Measurements from ENCODE around the gene ARHGAP26. TPM values are rescaled to one million over a fixed set of nuclear protein-coding genes. Genes with fewer than 3 reads are reported as not detected.

The ARHGAP26 gene
- total RNA-seq, 1 experiment from 2014 or later = 54.3 TPM

GRCh38 chr5:143254819-143255218 lies 484.6 kb downstream of the ARHGAP26 start:
- no TSS peak for BruUV-seq (replicated peaks)
- intact Hi-C loops (cut with micrococcal nuclease) = no loop called here
- H3K36me3 Mint-ChIP-seq (ENCODE audit: insufficient read depth, unreplicated experiment) = no peaks in the 10 kb centered on the region
- DNase-seq (ENCODE audit: unreplicated experiment) = no peak
- H3K27me3 Mint-ChIP-seq (ENCODE audit: insufficient read depth, unreplicated experiment) = no peaks in the 10 kb centered on the region
- CTCF ChIA-PET = interaction anchor here (0.7 kb wide), 1 partner anchor 103 kb away, joined by 3 read pairs; no protein-coding TSS in a partner anchor
- no peak overlapping the region for H3K27ac Mint-ChIP-seq (ENCODE audit: low read depth, unreplicated experiment)
- no peaks in the 10 kb centered on the region for H3K9me3 Mint-ChIP-seq (ENCODE audit: unreplicated experiment)
- H3K4me3 Mint-ChIP-seq (ENCODE audit: unreplicated experiment) = no peak overlapping the region
- peaks cover 13% of the 10 kb centered on the region for H3K4me1 Mint-ChIP-seq (ENCODE audit: insufficient read depth, unreplicated experiment)
- TF ChIP-seq CTCF (IDR thresholded peaks at IDR 0.05; ENCODE audit: unreplicated experiment) = no peak
- POLR2A ChIA-PET = interaction anchor here (0.8 to 1.7 kb wide), 2 partner anchors 78 to 156 kb away, joined by 3 read pairs; no protein-coding TSS in a partner anchor

GRCh38 chr5:143258559-143259253 lies 488.5 kb downstream of the ARHGAP26 start:
- BruUV-seq (replicated peaks) = no TSS peak
- POLR2A ChIA-PET = interaction anchor here (0.6 to 1.4 kb wide), 2 partner anchors 10 to 405 kb away, joined by 3 to 5 read pairs; no protein-coding TSS in a partner anchor
- no peak for DNase-seq (ENCODE audit: unreplicated experiment)
- Mint-ChIP-seq H3K4me1 (ENCODE audit: insufficient read depth, unreplicated experiment) (peaks cover 33% of the 10 kb centered on the region), H3K4me3 (ENCODE audit: unreplicated experiment) (no peak overlapping the region), H3K9me3 (ENCODE audit: unreplicated experiment) (no peaks in the 10 kb centered on the region), H3K27ac (ENCODE audit: low read depth, unreplicated experiment) (no peak overlapping the region), H3K27me3 (ENCODE audit: insufficient read depth, unreplicated experiment) (no peaks in the 10 kb centered on the region), H3K36me3 (ENCODE audit: insufficient read depth, unreplicated experiment) (no peaks in the 10 kb centered on the region)
- intact Hi-C loops (cut with micrococcal nuclease) = no loop called here
- no peak for TF ChIP-seq CTCF (IDR thresholded peaks at IDR 0.05; ENCODE audit: unreplicated experiment)
- CTCF ChIA-PET = interaction anchor here (1.4 kb wide), 1 partner anchor 9 kb away, joined by 6 read pairs; no protein-coding TSS in a partner anchor

- BruUV-seq (replicated peaks) = no TSS peak
- CTCF ChIA-PET = interaction anchor here (1.4 kb wide), 1 partner anchor 9 kb away, joined by 6 read pairs; no protein-coding TSS in a partner anchor
- POLR2A ChIA-PET = interaction anchor here (0.6 to 1.4 kb wide), 3 partner anchors 11 to 406 kb away, joined by 3 to 5 read pairs (median 3); no protein-coding TSS in a partner anchor
- Mint-ChIP-seq H3K9me3 (ENCODE audit: unreplicated experiment) (no peaks in the 10 kb centered on the region), H3K27ac (ENCODE audit: low read depth, unreplicated experiment) (no peak overlapping the region), H3K4me3 (ENCODE audit: unreplicated experiment) (no peak overlapping the region), H3K4me1 (ENCODE audit: insufficient read depth, unreplicated experiment) (peaks cover 35% of the 10 kb centered on the region), H3K36me3 (ENCODE audit: insufficient read depth, unreplicated experiment) (no peaks in the 10 kb centered on the region), H3K27me3 (ENCODE audit: insufficient read depth, unreplicated experiment) (no peaks in the 10 kb centered on the region)
- TF ChIP-seq CTCF (IDR thresholded peaks at IDR 0.05; ENCODE audit: unreplicated experiment) = no peak
- intact Hi-C loops (cut with micrococcal nuclease) = no loop called here
- DNase-seq (ENCODE audit: unreplicated experiment) = no peak
These were observed 489.1 kb downstream of the ARHGAP26 start for GRCh38 chr5:143259254-143259605.

GRCh38 chr5:143261748-143262392 lies 491.7 kb downstream of the ARHGAP26 start:
- peak; percentile 92 for DNase-seq (ENCODE audit: unreplicated experiment)
- peak overlapping the region; percentile 61 for H3K27ac Mint-ChIP-seq (ENCODE audit: low read depth, unreplicated experiment)
- intact Hi-C loops (cut with micrococcal nuclease) = loop anchor here (1.0 to 5.0 kb wide), 5 partner anchors 18 to 135 kb away; no protein-coding TSS in a partner anchor
- no peaks in the 10 kb centered on the region for H3K9me3 Mint-ChIP-seq (ENCODE audit: unreplicated experiment)
- H3K36me3 Mint-ChIP-seq (ENCODE audit: insufficient read depth, unreplicated experiment) = no peaks in the 10 kb centered on the region
- POLR2A ChIA-PET = interaction anchor here (0.6 to 1.9 kb wide), 7 partner anchors 12 to 121 kb away, joined by 3 to 9 read pairs (median 4); no protein-coding TSS in a partner anchor
- H3K27me3 Mint-ChIP-seq (ENCODE audit: insufficient read depth, unreplicated experiment) = no peaks in the 10 kb centered on the region
- H3K4me3 Mint-ChIP-seq (ENCODE audit: unreplicated experiment) = peak overlapping the region; percentile 7
- TSS peak; percentile 93 for BruUV-seq (replicated peaks)
- TF ChIP-seq CTCF (IDR thresholded peaks at IDR 0.05; ENCODE audit: unreplicated experiment) = no peak
- peaks cover 35% of the 10 kb centered on the region for H3K4me1 Mint-ChIP-seq (ENCODE audit: insufficient read depth, unreplicated experiment)
- CTCF ChIA-PET = no interaction called here

All from MCF 10A (cell line).